ENCODE data around the gene IGF2BP2.

DNA sequence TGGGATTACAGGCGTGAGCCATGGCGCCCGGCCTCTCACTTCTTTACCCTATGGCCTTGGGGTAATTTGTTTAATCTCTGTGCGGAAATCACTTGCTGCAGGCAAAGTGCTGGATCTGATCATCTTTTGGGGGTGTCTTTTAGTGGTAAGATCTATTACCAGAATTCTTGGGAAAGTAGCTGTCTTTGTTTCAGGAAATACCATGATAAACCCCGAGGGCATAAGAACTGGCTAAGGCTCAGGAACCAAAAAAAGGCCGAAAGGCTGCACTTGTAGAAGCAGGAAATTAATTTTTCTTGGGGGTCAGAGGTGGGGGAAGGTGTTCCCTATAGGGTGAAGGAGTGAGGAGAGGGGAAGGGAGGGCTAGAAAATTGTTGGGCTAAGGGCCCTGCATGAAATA, 22.7 kb upstream of the IGF2BP2 start:
- TF ChIP-seq OSR1 (CRISPR knock-in tag; IDR thresholded peaks at IDR 0.05) (no peak), ARNTL (CRISPR knock-in tag; IDR thresholded peaks at IDR 0.05; ENCODE audit: borderline replicate concordance, low read depth) (no peak), RARB (CRISPR knock-in tag; IDR thresholded peaks at IDR 0.05) (no peak), TCF4 (CRISPR knock-in tag; IDR thresholded peaks at IDR 0.05; ENCODE audit: borderline replicate concordance) (no peak), ZNF565 (CRISPR knock-in tag; conservative IDR thresholded peaks at IDR 0.05; ENCODE audit: low read depth) (no peak), ZFP30 (CRISPR knock-in tag; IDR thresholded peaks at IDR 0.05) (no peak), ZC3H10 (CRISPR knock-in tag; IDR thresholded peaks at IDR 0.05) (no peak), ESRRG (CRISPR knock-in tag; IDR thresholded peaks at IDR 0.05) (no peak), CSDC2 (CRISPR knock-in tag; IDR thresholded peaks at IDR 0.05) (no peak)
- TF ChIP-seq, protein P1, sequence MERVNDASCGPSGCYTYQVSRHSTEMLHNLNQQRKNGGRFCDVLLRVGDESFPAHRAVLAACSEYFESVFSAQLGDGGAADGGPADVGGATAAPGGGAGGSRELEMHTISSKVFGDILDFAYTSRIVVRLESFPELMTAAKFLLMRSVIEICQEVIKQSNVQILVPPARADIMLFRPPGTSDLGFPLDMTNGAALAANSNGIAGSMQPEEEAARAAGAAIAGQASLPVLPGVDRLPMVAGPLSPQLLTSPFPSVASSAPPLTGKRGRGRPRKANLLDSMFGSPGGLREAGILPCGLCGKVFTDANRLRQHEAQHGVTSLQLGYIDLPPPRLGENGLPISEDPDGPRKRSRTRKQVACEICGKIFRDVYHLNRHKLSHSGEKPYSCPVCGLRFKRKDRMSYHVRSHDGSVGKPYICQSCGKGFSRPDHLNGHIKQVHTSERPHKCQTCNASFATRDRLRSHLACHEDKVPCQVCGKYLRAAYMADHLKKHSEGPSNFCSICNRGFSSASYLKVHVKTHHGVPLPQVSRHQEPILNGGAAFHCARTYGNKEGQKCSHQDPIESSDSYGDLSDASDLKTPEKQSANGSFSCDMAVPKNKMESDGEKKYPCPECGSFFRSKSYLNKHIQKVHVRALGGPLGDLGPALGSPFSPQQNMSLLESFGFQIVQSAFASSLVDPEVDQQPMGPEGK (CRISPR knock-in tag; IDR thresholded peaks at IDR 0.05; ENCODE audit: borderline replicate concordance), result no peak
- TF ChIP-seq, protein P2, sequence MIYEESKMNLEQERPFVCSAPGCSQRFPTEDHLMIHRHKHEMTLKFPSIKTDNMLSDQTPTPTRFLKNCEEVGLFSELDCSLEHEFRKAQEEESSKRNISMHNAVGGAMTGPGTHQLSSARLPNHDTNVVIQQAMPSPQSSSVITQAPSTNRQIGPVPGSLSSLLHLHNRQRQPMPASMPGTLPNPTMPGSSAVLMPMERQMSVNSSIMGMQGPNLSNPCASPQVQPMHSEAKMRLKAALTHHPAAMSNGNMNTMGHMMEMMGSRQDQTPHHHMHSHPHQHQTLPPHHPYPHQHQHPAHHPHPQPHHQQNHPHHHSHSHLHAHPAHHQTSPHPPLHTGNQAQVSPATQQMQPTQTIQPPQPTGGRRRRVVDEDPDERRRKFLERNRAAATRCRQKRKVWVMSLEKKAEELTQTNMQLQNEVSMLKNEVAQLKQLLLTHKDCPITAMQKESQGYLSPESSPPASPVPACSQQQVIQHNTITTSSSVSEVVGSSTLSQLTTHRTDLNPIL (CRISPR knock-in tag; IDR thresholded peaks at IDR 0.05; ENCODE audit: low read depth), result no peak

Measured in SK-N-SH treated with all-trans-retinoic acid at 6 μM for 48 hours (cell line).